ENCODE measurements around the gene DUSP7.

- TF ChIP-seq POLR2A (IDR thresholded peaks at IDR 0.05; ENCODE audit: borderline replicate concordance, extremely low read depth, insufficient read depth, insufficient read length) (no peak), EGR1 (IDR thresholded peaks at IDR 0.05; ENCODE audit: low read depth) (no peak), CTCF (IDR thresholded peaks at IDR 0.05 in 2 of 3, conservative IDR thresholded peaks at IDR 0.05 in 1 of 3; ENCODE audit: borderline replicate concordance in 1 of 3, insufficient read depth in 1 of 3, low read depth in 2 of 3, low read length in 2 of 3) (peak; percentile 50 to 75 (median 63); a peak in 5 of 6 replicates), YY1 (IDR thresholded peaks at IDR 0.05; ENCODE audit: extremely low read depth, insufficient replicate concordance, low read depth, low read length) (no peak), EZH2 (IDR thresholded peaks at IDR 0.05) (no peak), POLR2AphosphoS5 (IDR thresholded peaks at IDR 0.05; ENCODE audit: low read depth, low read length) (no peak), REST (IDR thresholded peaks at IDR 0.05; ENCODE audit: low read depth) (no peak), SP1 (IDR thresholded peaks at IDR 0.05; ENCODE audit: low read depth) (no peak), JUND (IDR thresholded peaks at IDR 0.05) (no peak), RAD21 (IDR thresholded peaks at IDR 0.05; ENCODE audit: low read depth) (no peak; the same call in none of the 2 replicates), SRF (IDR thresholded peaks at IDR 0.05; ENCODE audit: low read depth) (no peak), EZH2phosphoT487 (IDR thresholded peaks at IDR 0.05; ENCODE audit: borderline replicate concordance) (no peak)
These were observed 41.8 kb downstream of the DUSP7 start for GRCh38 chr3:52014613-52015012.

Measured in HCT116 (cell line).